GM21717 (cell line): Measurements from ENCODE around the gene COX7A2L.

ENCODE experiments used
- ATAC-seq: cut with Tn5 transposase; IDR thresholded peaks from one replicate; pipeline ENCODE4 v1.9.1; 2021; ENCODE audit warnings: mild to moderate bottlenecking, moderate library complexity; ENCODE audit not compliant: unreplicated experiment

Gene COX7A2L

GRCh38 chr2:42321452-42322064 is 39.5 kb downstream of the COX7A2L start:
- ATAC-seq, result no peak

DNA sequence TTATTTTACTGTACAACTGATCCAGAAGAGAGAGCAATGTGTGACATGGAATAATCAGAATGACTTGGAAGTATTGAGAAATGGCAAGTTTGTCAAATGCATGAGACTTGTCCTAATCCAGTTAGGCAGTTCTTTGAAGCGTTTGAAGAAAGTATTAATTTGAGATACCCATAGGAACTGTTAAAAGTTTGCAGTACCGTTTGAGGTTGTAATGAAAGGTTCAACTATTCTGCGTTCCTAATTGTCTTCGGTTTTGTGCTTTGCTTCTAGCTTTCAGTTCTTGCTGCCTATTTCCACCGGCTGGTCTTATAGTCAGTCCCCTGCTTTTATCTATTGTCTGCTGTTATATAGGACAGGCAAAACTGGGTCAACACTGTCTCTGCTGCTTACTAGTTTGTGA is 41.8 kb downstream of the COX7A2L start:
- ATAC-seq, result no peak

DNA sequence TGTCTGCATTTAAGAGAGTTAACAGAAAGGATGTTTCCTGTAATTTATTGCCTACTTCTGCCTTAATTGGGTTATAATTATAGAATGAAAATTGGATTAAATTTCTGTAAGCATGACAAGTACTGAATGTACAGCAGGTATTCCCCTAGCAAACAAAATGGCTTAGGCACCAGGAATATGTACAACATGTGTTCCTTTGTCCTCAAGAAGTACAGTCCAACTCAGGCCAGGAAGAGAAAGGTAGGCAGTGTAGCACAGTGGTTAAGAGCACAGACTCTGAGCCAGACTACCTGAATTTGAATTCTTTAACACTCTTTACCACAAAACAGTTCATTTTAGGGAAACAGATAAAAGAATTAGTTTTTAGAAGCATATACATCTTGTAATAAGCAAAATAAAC is 43.1 kb downstream of the COX7A2L start:
- no peak for ATAC-seq

GRCh38 chr2:42317486-42317885 is 43.5 kb downstream of the COX7A2L start:
- no peak for ATAC-seq

DNA sequence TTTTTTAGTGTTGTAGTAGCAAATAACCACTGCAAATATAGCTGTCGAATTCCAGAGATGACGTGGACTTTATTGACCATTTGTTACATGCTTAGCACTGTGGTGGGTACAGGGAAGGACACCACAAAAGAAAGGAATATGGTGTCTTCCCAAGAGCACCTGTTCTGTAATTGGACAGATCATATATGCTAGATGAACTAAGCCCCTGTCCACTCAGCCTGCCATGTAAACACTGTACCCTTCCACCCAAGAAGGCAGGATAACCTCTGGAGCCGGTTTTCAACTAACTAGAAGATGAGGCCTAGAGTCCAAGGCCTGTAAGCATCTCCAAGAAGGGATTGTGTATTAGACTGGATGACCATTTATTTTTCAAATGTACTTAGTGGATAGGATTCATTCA is 44.1 kb downstream of the COX7A2L start:
- no peak for ATAC-seq

DNA sequence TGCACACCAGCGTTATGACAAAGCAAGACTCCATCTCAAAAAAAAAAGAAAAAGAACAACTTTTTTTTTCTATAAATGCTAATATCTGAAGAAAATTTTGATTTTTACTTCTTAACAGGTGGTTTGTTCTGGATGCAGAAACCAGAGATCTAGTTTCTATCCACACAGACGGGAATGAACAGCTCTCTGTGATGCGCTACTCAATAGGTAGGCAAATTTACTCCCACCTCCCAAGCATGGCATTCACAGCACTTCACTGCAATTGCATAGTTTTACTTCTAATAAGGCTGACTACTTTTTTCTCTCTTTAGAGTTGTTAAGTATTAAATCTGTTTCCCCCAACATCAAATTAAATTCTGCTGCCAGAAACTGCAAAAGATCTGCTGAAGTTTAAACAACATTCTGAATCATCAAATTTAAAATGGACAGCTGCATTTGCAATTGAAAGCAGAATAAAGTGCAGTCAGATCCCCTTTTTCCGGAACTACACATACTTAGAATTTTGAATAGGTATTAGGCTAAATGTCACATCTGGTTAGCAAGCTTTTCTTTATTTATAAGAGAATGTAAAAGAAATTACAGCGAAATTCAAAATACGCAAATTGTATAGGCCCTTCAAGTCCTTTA is 45.1 kb downstream of the COX7A2L start:
- ATAC-seq, result no peak

- no peak for ATAC-seq
Observed at GRCh38 chr2:42314892-42315468, 46.0 kb downstream of the COX7A2L start.

- no peak for ATAC-seq
Observed at GRCh38 chr2:42312106-42312505, 48.9 kb downstream of the COX7A2L start.

DNA sequence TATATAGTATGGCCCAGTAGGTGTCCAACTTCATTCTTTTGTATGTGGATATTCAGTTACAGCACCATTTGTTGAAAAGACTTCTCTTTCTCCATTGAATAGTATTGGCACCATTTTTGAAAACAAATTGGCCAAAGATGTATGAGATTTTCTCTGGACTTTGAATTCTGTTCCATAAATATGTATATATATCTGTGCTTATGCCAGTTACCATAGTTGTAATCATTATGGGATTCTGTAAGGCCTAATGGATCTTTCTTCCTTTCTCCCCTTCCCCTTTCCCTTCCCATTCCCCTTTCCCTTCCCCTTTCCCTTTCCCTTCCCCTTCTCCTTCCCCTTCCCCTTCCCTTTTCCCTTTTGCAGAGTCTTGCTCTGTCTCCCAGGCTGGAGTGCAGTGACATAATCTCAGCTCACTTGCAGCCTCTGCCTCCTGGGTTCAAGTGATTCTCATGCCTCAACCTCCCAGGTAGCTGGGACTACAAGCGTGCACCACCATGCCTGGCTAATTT is 51.0 kb downstream of the COX7A2L start:
- ATAC-seq, result no peak

DNA sequence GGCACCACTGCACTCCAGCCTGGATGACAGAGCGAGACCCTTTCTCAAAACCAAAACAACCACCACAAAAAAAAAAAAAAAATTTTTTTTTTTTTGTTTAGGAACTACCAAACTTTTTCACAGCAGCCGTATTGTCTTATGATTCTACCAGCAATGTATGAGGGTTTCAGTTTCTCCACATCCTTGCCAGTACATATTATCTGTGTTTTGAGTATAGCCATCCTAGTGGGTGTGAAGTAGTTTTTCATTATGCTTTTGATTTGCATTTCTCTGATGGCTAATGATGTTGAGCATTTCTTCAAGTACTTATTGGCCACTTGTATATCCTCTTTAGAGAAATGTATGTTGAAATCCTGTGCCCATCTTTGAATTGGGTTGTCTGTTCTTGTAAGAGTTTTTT is 51.7 kb downstream of the COX7A2L start:
- ATAC-seq, result no peak

DNA sequence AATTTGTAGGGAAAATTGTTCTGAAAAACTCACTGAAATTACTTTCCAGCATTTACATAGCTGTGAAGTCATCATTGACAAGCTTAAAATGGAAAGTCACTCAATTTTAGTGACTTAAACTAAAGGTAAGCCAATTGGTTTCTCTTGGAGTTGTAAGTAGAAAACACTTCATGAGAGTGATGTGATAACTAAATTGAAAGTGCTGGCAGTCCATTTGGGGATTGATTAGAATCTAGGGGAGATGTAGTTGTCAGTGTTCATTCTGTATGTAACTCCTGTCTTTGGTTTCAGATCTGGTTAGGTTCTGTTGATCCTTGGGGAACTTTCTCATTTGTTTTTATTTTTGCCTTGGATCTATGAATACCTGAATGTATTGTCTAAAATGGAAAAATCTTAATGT is 53.8 kb downstream of the COX7A2L start:
- no peak for ATAC-seq

DNA sequence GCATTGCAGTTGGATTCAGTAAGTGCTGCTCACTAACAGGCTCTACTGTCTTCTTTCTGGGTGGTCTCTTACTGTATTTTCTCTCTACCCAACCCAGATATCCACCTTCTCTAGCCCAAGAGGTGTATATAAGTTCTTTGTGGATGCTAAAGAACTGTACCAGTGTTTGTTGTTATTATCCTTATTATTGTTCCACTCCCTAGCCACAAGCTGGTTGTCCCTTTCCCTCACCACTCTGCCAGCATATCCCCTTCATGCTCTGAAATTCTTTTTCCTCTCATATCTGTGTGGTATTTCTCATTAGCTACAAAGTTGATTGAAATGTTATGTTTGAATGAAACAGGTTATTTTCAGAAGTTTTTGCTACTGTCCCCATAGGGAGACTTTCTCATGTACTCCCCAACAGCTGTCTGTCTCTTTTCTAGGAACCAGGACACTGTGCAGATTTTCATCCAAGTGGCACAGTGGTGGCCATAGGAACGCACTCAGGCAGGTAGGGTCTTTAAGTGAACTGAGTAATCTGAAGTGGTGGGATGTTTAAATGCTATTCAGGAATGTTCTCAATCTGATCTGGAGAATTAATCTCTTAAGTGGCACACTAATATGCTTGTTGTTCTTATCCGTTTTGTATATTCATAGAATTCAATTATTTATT is 56.8 kb downstream of the COX7A2L start:
- ATAC-seq, result no peak

GRCh38 chr2:42303252-42303651 is 57.8 kb downstream of the COX7A2L start:
- no peak for ATAC-seq

GRCh38 chr2:42300527-42300926 is 60.5 kb downstream of the COX7A2L start:
- ATAC-seq, result no peak
